Muscle of leg (tissue), 11 donors: ENCODE results near the gene SOCS1. TPM values are rescaled to one million over a fixed set of nuclear protein-coding genes. Genes with fewer than 3 reads are reported as not detected.
A peak's percentile ranks its signal among the peaks of the same experiment; 100 is the strongest.
"Not testable (repeated sequence)": the region's sequence is repeated elsewhere in the genome, so short reads cannot be mapped to it uniquely, and the experiment has no call there.

ENCODE experiments used
- DNase-seq: peaks from one replicate; pipeline ENCODE4 v3.0.0; 2013
- H3K27ac ChIP-seq: one replicate; pipeline ENCODE4 v1.5.1; 2013; ENCODE audit warnings: mild to moderate bottlenecking, low read length, control low read depth
- H3K27me3 ChIP-seq: one replicate; pipeline ENCODE4 v1.6.1; 2013; ENCODE audit warnings: low read length; ENCODE audit not compliant: control insufficient read depth, insufficient read depth
- H3K36me3 ChIP-seq: one replicate; pipeline ENCODE4 v1.6.1; 2013; ENCODE audit warnings: low read length; ENCODE audit not compliant: control insufficient read depth, insufficient read depth
- H3K4me1 ChIP-seq: one replicate; pipeline ENCODE4 v1.6.1; 2013; ENCODE audit warnings: low read length; ENCODE audit not compliant: control insufficient read depth, insufficient read depth
- H3K4me3 ChIP-seq: one replicate; pipeline ENCODE4 v1.5.1; 2013; ENCODE audit warnings: low read length, control low read depth
- H3K9me3 ChIP-seq: replicated peaks from 2 replicates; pipeline ENCODE4 v1.6.1; 2013; ENCODE audit warnings: low read depth, low read length; ENCODE audit not compliant: control insufficient read depth
- WGBS: methylation state at CpG from one replicate; pipeline ENCODE4 v1.1.5; 2013; ENCODE audit warnings: missing lambda C conversion rate; ENCODE audit not compliant: insufficient coverage; 5-methylcytosine and 5-hydroxymethylcytosine counted together
- polyA plus RNA-seq, 8 donors: library from polyadenylated mRNA; unstranded; fragments of 120-200 nt; gene quantifications; one replicate each; pipeline versions ENCODE4 v1.2.1 to v1.2.3, GENCODE V29; 2013; ENCODE audit warnings: inconsistent platforms in 1 of 8, low replicate concordance in 1 of 8; ENCODE audit not compliant: insufficient read length in 8 of 8, insufficient read depth in 1 of 8
- total RNA-seq: library from RNA; stranded (reverse); fragments of 120-200 nt; gene quantifications from one replicate; pipeline ENCODE4 v1.2.4, GENCODE V29; 2013

Gene SOCS1
- total and polyA plus RNA-seq, 9 donors, result 0.89 to 5.3 (median 2.8) TPM

DNA sequence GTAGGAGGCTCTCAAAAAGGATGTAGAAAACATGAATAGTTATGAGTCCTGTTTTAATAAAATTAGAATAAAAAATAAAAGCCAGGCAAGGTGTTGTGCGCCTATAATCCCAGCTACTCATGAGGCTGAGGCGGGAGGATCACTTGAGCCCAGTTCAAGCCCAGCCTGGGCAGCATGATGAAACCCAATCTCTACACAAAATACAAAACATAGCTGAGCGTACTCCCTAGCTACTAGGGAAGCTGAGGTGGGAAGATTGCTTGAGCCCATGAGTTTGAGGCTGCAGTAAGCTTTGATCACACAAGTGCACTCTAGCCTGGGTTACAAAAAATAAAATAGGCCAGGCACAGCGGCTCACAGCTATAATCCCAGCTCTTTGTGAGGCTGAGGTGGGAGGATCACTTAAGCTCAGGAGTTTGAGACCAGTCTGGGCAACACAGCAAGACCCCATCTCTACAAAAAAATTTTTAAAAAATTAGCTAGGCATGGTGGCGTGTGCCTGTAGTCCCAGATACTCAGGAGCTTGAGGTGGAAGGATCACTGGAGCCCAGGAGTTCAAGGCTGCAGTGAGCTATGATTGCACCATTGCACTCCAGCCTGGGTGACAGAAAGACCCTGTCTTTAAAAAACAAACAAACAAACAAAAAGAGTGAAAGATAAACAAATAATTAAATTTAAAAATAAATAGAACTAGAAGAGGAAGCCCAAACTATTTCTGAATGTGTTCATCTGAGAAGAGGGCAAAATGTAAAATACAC, 42.3 kb upstream of the SOCS1 start:
- Histone ChIP-seq H3K27me3 (no peaks in the 10 kb centered on the region), H3K4me1 (peaks cover 16% of the 10 kb centered on the region), H3K4me3 (no peak overlapping the region), H3K36me3 (no peaks in the 10 kb centered on the region), H3K9me3 (no peaks in the 10 kb centered on the region), H3K27ac (no peak overlapping the region)
- DNase-seq, result no peak
- no CpG with 5 or more reads among the region's 5 CpGs for WGBS

DNA sequence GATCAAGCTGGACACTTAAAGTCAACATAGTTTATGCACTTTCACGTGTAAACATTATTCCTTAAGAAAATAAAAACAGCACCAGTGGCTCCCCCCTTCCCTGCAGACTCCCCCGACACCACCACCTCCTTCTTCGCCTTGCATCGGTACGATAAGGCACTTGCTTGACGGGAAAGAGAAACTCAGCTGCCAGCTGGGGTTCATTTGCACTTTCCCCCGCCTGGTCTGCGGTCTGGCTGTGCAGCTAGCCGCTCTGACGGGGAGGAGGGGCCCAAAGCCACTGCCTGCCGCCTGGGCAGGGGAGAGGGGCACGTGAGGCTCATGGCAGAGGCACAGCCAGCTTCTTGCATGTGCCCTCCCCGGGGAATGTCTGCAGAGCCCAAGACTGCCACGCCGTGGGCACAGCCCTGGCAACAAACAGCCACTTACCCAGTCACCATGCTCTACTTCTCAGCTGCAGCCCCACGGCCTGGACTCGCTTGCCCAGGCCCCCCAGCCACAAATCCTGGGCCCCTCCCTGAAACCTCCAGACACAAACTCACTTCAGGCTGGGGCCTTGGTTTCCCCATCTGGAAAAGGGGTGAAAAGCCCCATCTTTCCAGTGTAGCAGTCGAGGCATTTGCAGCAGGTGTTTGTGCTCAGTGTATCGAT, 41.6 kb upstream of the SOCS1 start:
- H3K4me3 ChIP-seq, result no peak overlapping the region
- 5% methylated on average over 15 of the region's 19 CpGs for WGBS
- no peak overlapping the region for H3K27ac ChIP-seq
- no peaks in the 10 kb centered on the region for H3K9me3 ChIP-seq
- no peaks in the 10 kb centered on the region for H3K27me3 ChIP-seq
- H3K36me3 ChIP-seq, result no peaks in the 10 kb centered on the region
- peaks cover 16% of the 10 kb centered on the region for H3K4me1 ChIP-seq
- DNase-seq, result peak; percentile 58

DNA sequence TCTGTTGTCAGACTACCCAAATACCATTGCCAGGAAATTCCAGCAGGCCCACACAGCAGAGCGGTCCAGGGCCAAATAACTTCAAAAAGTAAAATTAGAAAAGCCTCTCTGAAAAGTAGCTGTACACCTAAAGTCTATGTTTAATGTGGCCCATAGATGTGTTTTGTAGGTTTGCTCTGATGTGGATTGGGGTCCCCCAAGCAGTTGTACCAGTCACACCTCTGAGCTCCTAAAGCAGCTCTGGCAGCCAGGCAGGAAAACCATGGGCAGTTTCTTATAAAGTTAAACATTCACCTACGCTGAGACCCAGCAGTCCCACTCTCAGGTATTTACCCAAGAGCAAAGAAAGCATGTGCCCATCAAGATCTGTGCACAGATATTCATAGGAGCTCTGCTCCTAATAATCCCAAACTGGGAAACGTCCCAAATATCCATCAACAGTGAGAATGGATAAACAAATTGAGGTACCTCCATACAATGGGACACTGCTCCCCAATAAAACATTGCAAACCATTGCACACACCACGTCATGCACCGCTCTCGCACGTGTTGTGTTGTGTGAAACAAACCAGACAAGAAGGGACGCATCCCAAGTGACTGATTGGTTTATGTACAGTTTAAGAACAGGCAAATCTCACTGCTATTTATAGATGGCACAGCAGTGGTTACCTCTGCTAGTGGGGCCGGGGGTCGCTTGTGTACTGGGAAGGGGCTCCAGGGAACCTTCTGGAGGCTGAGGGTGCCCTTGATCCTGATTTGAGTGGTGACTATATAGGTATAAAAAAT, 40.9 kb upstream of the SOCS1 start:
- H3K27ac ChIP-seq, result no peak overlapping the region
- no peaks in the 10 kb centered on the region for H3K9me3 ChIP-seq
- no peaks in the 10 kb centered on the region for H3K36me3 ChIP-seq
- H3K4me1 ChIP-seq, result peaks cover 16% of the 10 kb centered on the region
- no peak overlapping the region for H3K4me3 ChIP-seq
- DNase-seq, result no peak
- no peaks in the 10 kb centered on the region for H3K27me3 ChIP-seq
- WGBS, result 54% methylated on average over 2 of the region's 10 CpGs

DNA sequence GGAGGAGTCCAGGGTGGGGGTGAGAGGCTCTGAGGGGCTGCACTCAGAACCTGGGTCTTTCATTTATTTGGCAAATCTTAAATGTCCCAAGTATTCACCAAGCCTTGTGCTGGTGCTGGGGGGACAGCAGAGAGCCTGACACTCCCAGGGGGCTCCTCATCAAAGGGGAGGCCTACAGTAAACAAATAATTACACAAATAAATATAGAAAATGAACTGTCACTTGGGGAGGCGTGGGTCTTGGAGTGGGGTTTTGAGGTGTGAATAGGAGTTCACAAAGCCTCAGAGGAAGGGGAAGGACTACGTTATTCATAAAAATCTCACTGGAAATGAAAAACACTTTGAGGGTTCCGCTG, 40.3 kb upstream of the SOCS1 start:
- Histone ChIP-seq H3K4me1 (peaks cover 16% of the 10 kb centered on the region), H3K36me3 (no peaks in the 10 kb centered on the region), H3K27ac (no peak overlapping the region), H3K9me3 (no peaks in the 10 kb centered on the region), H3K27me3 (no peaks in the 10 kb centered on the region), H3K4me3 (no peak overlapping the region)
- WGBS, result 60% methylated on average over 1 of the region's 3 CpGs
- DNase-seq, result no peak

DNA sequence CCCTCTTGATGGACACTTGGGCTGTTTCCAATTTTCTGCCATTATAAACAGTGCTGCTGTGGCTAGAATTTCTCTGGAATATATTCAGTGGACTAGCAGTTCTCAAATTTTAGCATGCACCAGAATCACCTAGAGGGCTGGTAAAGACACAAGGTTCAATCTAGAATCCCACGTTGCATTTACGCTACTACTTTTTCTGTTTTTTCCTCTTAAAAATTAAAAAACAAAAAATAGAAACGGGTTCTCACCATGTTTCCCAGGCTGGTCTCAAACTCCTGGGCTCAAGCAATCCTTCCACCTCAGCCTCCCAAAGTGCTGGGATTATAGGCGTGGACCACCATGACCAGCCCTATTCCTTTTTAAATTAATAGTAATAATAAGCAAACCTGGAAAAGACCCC, 39.7 kb upstream of the SOCS1 start:
- WGBS, result 80% methylated on average over 3 of the region's 4 CpGs
- no peaks in the 10 kb centered on the region for H3K27me3 ChIP-seq

DNA sequence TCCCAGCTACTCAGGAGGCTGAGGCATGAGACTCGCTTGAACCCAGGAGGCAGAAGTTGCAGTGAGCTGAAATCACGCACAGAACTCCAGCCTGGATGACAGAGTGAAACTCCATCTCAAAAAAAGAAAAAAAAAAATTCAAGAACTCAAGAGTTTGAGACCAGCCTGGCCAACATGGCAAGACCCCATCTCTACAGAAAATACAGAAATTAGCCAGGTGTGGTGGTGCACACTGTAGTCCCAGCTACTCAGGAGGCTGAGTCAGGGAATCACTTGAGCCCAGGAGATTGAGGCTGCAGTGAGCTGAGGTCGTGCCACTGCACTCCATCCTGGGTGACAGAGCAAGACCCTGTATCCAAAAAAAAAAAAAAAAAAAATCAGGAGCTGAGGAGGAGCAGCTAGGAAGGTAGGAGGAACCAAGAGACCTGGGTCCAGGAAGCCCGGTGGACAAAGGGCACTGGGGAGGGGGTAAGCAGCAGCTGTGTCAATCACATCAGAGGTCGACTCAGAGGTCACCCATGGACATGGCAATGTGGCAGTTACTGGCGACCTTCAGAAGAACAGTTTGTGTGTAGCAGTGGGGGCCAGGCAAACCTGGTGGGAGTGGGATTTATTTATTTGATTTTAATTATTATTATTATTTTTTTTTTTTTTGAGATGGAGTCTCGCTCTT, 36.2 kb upstream of the SOCS1 start:
- no peaks in the 10 kb centered on the region for H3K9me3 ChIP-seq
- H3K36me3 ChIP-seq, result no peaks in the 10 kb centered on the region
- no peak for DNase-seq
- peaks cover 8% of the 10 kb centered on the region for H3K4me1 ChIP-seq
- no peaks in the 10 kb centered on the region for H3K27me3 ChIP-seq
- 85% methylated on average over 2 of the region's 7 CpGs for WGBS
- H3K4me3 ChIP-seq, result no peak overlapping the region
- H3K27ac ChIP-seq, result no peak overlapping the region

More for the DNA sequence above, 39.7 kb upstream of the SOCS1 start:
- no peak overlapping the region for H3K4me3 ChIP-seq
- no peaks in the 10 kb centered on the region for H3K9me3 ChIP-seq
- peaks cover 16% of the 10 kb centered on the region for H3K4me1 ChIP-seq
- DNase-seq, result no peak
- no peak overlapping the region for H3K27ac ChIP-seq
- H3K36me3 ChIP-seq, result no peaks in the 10 kb centered on the region

DNA sequence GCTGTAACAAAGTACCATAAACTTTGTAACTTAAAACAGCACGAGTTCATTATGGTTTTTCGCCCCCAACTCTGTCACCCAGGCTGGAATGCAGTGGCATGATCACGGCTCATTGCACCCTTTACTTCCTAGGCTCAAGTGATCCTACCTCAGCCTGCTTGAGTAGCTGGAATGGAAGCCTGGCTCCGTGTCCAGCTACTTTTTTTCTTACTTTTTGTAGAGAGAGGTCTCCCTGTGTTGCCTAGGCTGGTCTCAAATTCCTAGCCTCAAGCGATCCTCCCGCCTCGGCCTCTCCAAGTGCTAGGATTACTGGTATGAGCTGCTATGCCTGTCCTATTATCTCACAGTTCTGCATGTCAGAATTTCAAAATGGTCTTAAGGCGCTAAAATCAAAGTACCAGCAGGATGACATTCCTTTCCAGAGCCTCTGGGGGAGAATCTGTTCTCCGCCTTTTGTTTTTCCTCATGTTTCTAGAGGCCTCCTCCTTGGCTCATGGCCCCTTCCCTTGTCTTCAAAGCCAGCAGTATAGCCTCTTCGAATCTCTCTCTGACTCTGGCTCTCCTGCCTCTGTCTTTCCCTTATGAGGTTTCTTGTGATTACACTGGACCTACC, 35.2 kb upstream of the SOCS1 start:
- 35% methylated on average over 6 of the region's 10 CpGs for WGBS
- H3K9me3 ChIP-seq, result no peaks in the 10 kb centered on the region
- no peaks in the 10 kb centered on the region for H3K4me1 ChIP-seq
- H3K27ac ChIP-seq, result no peak overlapping the region
- no peaks in the 10 kb centered on the region for H3K36me3 ChIP-seq
- DNase-seq, result peak; percentile 47
- H3K27me3 ChIP-seq, result no peaks in the 10 kb centered on the region
- H3K4me3 ChIP-seq, result no peak overlapping the region

DNA sequence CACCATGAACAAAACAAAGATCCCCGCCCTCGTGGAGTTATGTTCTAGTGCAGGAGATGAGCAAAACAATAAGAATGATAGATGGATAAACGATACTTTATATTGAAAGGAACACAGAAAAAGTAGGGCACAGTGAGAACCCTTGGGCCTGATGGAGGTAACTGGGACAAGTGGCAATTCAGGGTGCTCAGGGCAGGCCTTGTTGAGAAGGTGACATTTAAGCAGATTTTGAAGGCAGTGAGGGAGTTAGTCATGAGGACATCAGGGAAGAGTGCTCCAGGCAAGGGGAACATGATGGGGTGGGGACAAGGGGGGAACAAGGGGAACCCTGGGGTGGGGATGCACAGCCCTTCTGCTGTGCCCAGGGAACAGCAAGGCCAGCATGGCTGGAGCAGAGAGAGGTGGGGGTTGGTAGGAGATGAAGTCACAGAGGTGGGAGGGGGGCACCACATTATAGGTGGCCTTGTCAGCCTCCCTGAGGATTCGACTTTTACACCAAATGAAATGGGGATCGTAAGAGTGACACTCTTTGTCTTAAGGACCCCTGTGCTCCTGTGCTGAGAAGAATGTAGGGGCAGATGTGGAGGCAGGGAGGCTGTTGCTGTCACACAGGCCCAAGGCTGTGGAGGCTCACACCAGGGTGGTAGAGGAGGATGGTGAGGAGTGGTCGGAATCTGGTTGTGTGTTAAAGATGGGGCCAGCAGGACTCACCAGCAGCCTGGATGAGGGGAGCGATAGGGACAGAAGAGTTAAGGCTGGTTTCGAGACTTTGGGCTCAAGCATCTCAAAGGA, 34.3 kb upstream of the SOCS1 start:
- Histone ChIP-seq H3K4me1 (no peaks in the 10 kb centered on the region), H3K4me3 (no peak overlapping the region), H3K36me3 (no peaks in the 10 kb centered on the region), H3K27me3 (no peaks in the 10 kb centered on the region), H3K27ac (no peak overlapping the region), H3K9me3 (no peaks in the 10 kb centered on the region)
- no peak for DNase-seq
- 91% methylated on average over 8 of the region's 8 CpGs for WGBS

DNA sequence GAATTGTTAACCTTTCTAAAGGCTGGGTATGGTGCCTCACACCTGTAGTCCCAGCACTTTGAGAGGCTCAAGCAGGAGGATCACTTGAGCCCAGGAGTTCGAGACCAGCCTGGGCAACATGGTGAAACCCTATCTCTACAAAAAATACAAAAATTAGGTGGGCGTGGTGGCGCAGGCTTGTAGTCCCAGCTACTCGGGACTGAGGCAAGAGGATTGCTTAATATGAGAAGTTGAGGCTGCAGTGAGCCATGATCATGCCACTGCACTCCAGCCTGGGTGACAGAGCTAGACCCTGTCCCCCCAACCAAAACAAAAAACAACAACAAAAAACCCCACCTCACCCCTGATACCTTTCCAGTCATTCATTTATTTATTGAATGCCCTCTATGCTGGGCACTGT, 33.7 kb upstream of the SOCS1 start:
- not testable (repeated sequence) for H3K4me3 ChIP-seq, DNase-seq, H3K4me1 ChIP-seq, H3K27me3 ChIP-seq, H3K36me3 ChIP-seq, H3K9me3 ChIP-seq, H3K27ac ChIP-seq
- whole genome bisulfite sequencing, result no CpG with 5 or more reads among the region's 4 CpGs
